ENCODE measurements around the gene CNTNAP4. TPM values are rescaled to one million over a fixed set of nuclear protein-coding genes. Genes with fewer than 3 reads are reported as not detected.

Gene CNTNAP4
- total RNA-seq, 1 experiment from 2014 or later, result not detected

DNA sequence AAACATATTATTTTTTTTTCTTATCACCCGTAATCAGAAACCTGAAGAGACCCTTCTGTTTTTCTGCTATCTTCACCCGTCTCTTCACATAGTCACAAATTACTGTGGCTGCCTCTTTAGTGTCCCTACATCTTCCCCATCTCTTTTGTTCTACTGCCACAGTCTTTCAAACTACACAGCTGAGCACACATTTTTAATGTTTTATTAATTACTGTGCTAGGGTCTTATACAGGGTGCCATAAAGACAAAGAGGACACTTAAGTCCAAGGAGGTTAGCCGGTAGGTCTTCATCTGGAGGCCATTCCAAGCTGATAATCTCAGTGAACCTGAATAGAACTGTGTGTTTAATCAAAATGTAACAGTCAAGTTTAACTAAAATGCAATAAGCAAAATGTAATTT, 20.7 kb downstream of the CNTNAP4 start:
- in situ Hi-C loops (cut with HindIII; ENCODE audit: low sequenced_read_pairs), result no loop called here
- no peak for DNase-seq (ENCODE audit: low spot score)

DNA sequence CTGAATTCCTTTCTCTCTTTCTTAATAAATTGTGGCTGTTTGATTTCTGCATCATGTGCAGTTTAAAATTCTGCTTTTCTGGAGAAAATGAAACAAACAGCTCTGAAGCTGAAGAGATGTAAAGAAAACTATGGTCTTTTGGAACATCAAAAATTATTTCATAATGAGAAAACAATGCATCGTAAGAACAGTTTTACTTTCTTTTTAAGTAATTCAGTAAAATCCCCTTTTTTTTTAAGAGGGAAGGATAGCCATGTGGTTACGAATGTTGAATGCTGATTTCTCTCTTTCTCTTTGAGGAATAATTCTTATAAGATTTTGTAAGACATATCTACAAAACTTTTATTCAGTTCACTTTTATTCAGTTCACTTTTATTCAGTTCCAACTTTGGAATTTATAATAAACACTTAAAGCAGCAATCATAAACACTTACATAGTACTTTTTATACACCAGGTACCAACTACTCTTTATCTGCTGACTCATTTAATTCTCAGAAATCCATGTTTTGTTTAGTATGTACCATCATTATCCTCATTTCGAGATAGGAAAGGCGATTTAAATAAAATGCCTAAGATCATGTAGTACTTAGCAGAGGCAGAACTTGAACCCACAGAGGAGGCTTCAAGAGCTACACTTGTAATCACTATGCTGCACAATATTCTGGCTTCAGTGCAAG, 26.6 kb downstream of the CNTNAP4 start:
- DNase-seq (ENCODE audit: low spot score), result no peak
- in situ Hi-C loops (cut with HindIII; ENCODE audit: low sequenced_read_pairs), result no loop called here

DNA sequence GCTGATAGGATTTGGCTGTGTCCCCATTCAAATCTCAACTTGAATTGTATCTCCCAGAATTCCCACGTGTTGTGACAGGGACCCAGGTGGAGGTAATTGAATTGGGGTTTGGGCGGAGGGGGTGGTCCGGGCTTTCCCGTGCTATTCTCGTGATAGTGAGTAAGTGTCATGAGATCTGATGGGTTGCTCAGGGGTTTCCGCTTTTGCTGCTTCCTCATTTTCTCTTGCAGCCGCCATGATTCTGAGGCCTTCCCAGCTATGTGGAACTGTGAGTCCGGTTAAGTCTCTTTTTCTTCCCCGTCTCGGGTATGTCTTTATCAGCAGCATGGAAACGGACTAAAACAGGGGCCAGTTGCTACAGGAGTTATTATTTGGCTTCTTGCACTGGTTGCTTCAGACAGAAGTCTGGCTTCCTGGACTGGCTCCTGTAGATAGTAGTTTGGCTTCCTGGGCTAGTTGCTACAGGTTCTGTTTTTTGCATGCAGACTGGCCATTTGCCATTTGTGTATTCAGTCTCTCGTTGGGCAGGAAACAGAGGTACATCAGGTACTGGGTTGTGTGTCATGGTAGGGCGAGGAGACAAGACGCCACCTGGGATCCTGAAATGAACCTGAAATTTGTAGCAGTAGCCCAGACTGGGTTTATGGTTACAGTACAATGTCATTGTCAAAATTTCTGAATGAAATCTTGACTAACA, 32.6 kb downstream of the CNTNAP4 start:
- in situ Hi-C loops (cut with HindIII; ENCODE audit: low sequenced_read_pairs), result no loop called here
- DNase-seq (ENCODE audit: low spot score), result peak; percentile 86

DNA sequence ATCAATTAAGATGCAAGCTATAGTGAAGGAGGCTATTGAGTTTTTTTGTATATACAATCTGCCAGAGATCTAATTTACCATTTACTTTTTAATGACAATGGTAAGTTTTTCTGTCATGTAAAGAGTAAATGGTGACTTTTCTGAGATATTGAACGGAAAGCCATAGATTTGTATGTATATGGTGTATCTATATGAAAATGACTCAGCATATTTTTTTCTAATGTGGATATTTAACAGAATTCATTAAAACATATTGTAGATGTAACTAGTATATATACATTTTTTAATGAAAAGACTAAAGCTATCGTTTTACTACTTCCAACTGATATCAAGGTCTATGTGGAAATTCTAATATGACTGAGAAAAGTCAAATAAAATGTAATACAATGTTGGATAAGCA, 34.1 kb downstream of the CNTNAP4 start:
- no peak for DNase-seq (ENCODE audit: low spot score)
- in situ Hi-C loops (cut with HindIII; ENCODE audit: low sequenced_read_pairs), result no loop called here

DNA sequence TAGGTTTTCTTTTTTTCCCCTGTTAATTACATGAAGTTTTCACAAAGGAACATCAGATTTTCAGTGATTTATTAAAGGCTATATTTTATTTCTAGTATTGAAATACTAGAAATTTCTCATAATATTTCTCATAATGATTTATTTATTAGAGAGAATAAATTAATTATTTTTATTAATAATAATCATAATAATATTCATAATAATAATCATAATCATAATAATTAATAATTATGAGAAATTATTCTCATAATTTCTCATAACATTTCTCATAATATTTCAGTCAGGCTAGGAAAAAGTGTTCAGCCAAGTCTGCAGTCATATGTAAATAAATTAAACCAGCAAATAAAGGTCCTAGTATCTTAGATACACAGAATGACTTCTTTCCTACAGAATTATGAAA, 41.4 kb downstream of the CNTNAP4 start:
- in situ Hi-C loops (cut with HindIII; ENCODE audit: low sequenced_read_pairs), result no loop called here
- no peak for DNase-seq (ENCODE audit: low spot score)

DNA sequence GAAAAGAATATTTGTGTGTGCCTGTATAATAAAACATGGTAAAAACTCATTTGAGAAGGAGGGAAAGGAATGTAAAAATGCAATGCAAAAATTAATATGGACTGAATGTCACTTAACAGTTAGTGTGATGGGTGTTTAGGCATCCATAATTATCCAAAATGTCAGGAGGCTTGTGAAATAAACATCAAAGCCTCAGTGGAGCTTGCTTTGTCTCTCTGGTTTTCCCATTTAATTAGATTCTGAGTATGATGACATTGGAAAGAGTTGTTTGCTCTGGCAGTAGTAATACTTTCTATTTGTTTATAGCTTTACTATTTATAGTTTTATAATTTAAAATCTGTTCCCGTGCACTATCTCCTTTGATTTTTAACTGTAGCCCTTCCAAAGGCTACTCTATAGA, 51.9 kb downstream of the CNTNAP4 start:
- no peak for DNase-seq (ENCODE audit: low spot score)
- in situ Hi-C loops (cut with HindIII; ENCODE audit: low sequenced_read_pairs), result no loop called here

DNA sequence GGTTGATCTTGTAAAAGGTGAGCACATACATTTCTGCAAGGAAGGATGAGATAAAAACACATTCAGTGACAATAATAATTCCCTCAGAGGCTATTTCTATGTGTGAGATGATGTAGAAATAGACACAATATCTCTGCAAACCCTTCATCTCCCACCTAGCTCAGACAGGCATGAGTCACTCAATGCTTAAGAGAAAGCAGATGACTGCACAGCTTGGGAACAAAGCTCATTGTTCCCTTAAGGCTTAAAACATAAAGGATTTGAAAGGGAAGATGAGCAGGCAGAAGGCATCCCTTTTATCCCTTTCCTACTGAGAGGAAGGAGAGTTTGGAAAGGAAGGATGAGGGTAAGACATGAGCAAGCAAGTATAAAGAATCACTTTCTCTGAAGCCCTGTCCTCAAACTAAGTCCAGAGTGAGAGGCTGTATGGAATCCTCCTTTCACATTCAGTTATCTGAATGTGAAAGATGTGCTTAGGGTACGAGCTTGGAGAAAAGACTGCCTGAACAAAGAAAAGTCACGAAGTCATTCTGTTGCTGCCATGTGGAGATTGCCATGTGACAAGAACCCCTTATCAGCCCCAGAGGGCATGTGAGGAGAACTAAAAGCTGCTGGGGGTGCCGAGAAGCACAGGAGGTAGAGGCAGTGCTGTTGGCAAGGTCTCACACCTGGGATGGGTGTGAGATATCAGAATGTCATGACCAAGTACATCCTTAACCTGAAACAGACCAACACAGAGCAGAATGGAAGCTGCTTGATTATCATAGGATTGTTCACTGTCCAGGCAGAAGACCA, 58.2 kb downstream of the CNTNAP4 start:
- peak; percentile 59 for DNase-seq (ENCODE audit: low spot score)
- in situ Hi-C loops (cut with HindIII; ENCODE audit: low sequenced_read_pairs), result no loop called here

DNA sequence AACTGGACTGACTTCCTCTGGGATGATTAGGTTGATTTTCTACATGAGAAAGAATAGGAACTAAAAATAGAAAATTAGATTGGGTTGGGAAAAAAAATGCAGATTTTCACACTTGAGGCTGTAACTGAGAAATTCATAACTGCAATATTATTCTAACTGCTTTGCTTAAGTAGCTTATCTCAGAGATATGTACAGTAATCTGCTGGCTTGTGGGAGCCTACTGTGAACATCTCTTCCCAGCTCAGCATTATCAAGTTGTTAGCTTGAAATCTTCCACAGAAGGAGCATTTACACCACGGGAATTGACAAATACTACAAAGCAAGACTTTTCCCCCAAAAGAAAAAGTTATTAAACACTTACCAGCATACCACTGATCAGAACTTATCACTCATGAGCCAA, 58.9 kb downstream of the CNTNAP4 start:
- in situ Hi-C loops (cut with HindIII; ENCODE audit: low sequenced_read_pairs), result no loop called here
- no peak for DNase-seq (ENCODE audit: low spot score)

DNA sequence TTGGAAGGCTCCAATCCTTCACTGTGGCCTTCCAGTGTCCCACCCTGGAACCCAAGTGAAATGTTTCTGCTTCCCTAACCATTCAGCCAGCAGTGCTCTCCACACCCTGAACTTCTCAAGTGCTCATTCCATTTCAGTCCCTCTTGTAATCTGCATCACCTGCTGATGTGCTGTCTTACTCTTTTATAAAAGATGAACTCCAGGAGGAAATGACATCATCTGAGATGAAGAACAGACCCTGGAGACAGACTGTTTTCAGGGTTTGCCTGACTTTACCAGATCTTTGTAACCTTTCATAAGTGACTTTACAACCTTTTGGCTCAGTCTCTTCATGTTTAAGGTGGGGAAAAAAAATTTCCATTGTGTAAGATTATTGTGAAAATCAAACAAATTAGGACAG, 61.3 kb downstream of the CNTNAP4 start:
- no peak for DNase-seq (ENCODE audit: low spot score)
- in situ Hi-C loops (cut with HindIII; ENCODE audit: low sequenced_read_pairs), result no loop called here

DNA sequence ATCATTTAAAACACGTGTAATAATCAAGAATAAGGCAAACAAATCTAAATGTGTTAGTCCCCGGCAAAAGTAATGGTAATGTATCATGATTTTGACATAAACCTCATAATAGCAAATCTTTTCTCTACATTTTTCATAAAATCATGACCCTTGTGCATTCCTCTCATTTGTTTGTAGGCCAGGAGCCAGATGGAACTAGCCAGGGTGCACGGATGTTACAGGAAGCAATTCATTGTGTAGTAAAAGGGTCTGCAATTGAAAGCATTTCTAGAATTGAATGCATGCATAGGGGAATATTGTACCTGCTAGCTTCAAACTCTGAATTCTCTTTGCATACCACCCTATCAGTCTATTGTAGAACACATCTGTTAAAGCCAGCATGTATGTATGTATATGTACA, 66.6 kb downstream of the CNTNAP4 start:
- in situ Hi-C loops (cut with HindIII; ENCODE audit: low sequenced_read_pairs), result no loop called here
- peak; percentile 73 for DNase-seq (ENCODE audit: low spot score)

DNA sequence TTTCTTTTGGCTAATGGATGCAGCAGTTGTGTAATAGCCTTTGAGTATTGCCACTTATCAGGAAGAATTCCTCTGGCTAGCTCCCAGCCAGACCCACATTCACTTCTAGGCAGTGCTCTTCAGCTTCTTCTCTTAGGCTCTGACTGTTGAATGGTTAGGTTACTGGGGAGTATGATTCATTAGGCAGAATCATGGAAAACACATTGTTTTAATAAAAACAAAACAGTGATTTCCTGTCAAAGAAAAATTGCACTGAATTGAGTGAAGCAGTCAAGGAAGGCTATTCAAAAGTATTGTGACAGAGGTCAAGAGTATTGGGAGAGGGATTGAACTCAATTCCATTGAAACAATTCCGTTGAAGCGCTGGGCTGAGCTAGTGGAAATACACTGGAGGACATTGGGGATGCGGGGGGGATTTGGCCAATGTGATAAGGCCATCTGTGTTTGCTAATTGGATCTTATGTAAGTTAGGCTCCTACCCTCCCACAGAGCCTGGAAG, 68.0 kb downstream of the CNTNAP4 start:
- in situ Hi-C loops (cut with HindIII; ENCODE audit: low sequenced_read_pairs), result no loop called here
- peak; percentile 90 for DNase-seq (ENCODE audit: low spot score)

DNA sequence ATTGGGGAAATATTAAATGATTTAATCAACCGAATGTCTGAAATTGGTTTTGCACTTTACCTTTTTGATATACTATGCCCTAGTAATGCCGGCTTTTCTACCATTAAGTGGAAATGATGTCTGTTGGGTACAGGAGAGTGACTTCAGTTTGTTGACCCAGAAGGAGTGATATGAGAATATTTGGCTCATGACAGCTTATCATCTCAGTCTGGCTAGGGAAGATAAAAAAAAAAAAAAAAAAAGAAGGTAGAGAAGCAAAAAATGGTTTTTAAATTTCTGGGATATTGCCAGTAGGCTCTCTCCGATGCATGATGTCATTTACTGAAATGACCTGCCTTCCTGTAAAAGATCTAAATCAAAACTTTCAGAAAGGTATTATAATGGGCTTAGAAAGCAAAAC, 69.0 kb downstream of the CNTNAP4 start:
- peak; percentile 65 for DNase-seq (ENCODE audit: low spot score)
- in situ Hi-C loops (cut with HindIII; ENCODE audit: low sequenced_read_pairs), result no loop called here

DNA sequence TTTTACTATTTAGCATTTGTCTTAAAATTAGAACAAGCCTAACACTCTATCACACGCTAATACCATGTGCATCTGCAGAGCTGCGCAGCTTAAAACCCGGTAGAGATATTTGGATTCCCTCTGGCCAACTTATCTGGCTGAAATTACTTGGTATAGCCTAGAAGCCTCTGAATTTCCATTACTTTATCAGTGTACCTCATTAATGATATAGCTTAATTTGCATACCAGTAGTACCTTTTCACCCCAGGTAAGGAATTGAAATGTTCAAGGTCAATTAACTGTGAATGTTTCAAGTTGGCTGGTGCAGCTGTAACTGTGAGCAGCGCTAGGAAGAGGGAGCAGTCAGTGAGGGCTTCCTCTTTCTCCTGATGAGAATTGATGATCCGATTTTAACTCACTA, 74.2 kb downstream of the CNTNAP4 start:
- DNase-seq (ENCODE audit: low spot score), result peak; percentile 22
- in situ Hi-C loops (cut with HindIII; ENCODE audit: low sequenced_read_pairs), result no loop called here

DNA sequence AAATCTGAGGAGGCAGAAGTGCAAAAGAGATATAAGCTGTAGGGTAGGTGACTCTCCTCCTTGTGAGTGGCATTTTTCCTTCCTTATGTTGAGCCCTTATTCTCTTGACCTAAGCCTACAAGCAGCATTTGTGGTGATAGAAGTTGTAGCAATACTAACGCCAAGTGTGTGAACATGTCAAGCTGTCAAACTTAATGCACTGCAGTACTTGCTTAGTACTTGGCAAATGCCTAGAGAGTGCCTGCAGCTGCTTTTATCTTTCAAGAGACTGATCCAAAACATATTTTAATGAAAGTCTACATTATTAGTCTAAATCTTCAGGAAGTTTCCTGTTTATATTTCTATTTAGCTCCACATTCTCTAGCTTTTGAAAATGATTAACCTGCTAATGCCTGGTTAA, 83.2 kb downstream of the CNTNAP4 start:
- no peak for DNase-seq (ENCODE audit: low spot score)
- in situ Hi-C loops (cut with HindIII; ENCODE audit: low sequenced_read_pairs), result no loop called here

DNA sequence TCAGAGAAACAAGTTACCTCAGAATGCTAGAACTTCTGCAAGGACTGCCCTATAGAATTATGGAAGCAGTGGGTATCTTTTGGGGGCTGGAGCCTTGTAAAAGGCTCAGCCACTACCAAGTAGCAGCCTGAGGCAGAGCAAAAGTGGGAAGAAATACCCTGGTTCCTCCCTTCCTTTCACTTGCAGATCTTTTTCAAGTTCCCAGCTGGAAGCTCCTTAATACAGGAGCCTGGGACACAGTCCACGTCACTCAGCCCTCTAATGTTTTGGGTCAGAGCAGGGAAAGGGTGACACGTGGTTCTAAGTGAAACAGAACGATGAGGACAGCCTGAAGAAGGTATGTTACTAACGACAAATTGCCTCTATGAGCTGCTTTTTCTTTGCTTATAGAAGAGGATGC, 93.1 kb downstream of the CNTNAP4 start:
- DNase-seq (ENCODE audit: low spot score), result no peak
- in situ Hi-C loops (cut with HindIII; ENCODE audit: low sequenced_read_pairs), result no loop called here

DNA sequence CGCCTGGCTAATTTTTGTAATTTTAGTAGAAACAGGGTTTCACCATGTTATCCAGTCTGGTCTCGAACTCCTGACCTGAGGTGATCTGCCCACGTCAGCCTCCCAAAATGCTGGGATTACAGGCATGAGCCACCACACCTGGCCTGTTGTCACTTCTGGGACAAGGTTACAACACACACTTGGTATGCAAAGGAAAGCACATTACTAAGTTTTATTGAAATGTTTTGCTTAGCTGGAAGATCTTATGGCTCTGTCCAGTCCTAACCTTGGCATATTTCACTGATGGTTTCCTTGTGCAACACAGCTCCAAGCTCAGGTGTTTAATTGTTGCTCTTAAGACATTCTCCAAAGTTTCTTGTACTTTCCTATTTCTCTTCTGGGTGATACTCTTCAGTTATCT, 94.2 kb downstream of the CNTNAP4 start:
- no peak for DNase-seq (ENCODE audit: low spot score)

DNA sequence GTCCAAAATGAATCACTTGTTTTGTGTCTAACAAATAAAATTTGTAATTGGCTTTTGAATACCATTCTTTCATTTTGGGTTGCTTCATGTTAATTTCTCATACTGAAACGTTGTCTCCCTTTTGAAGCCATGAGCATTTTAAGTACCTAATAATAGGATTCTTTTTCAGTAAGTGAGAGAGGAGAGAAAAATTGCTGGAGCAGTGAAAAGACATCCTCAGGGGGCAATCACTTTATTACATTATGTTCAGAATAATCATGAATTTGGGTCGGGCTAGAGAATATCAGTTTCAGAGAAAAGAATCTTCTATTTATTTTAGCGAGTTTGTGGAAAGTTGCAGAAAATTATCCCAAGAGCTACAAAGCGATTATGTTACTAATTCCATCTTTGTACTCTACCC, 96.8 kb downstream of the CNTNAP4 start:
- in situ Hi-C loops (cut with HindIII; ENCODE audit: low sequenced_read_pairs), result no loop called here
- no peak for DNase-seq (ENCODE audit: low spot score)

More for the DNA sequence above, 94.2 kb downstream of the CNTNAP4 start:
- in situ Hi-C loops (cut with HindIII; ENCODE audit: low sequenced_read_pairs), result no loop called here

DNA sequence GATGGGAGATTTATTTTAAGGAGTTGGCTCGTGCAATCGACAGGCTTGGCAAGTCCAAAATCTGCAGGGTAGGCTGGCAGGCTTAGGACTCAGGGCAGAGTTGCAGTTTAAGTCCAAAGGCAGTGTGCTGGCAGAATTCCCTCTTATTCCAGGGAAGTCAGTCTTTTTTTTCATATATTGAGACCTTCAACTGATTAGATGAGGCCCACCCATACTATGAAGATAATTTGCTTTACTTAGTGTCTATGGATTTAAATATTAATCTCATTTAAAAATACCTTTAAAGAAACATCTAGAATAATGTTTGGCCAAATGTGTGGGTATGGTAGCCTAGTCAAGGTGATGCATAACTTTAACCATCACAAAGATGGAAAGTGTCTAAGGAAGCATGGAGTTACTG, 99.8 kb downstream of the CNTNAP4 start:
- in situ Hi-C loops (cut with HindIII; ENCODE audit: low sequenced_read_pairs), result no loop called here

DNA sequence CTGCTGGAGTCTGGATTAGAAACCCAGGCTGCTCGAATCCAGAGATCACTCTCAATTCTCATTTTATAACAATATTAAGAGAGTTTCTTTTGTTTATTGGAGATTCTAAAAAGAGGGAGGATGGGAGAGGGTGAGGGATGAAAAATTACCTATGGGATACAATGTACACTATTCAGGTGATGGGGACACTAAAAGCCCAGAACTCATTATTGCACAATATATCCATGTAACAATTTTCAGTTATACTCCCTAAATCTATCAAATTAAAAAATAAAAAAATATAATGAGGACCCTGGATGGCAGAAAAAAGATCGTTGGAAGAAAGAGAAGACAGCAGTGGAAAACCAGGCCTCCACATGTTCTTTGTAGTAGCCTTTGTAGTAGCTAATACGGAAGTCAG, 100.8 kb downstream of the CNTNAP4 start:
- in situ Hi-C loops (cut with HindIII; ENCODE audit: low sequenced_read_pairs), result no loop called here
- no peak for DNase-seq (ENCODE audit: low spot score)

More for the DNA sequence above, 99.8 kb downstream of the CNTNAP4 start:
- no peak for DNase-seq (ENCODE audit: low spot score)

DNA sequence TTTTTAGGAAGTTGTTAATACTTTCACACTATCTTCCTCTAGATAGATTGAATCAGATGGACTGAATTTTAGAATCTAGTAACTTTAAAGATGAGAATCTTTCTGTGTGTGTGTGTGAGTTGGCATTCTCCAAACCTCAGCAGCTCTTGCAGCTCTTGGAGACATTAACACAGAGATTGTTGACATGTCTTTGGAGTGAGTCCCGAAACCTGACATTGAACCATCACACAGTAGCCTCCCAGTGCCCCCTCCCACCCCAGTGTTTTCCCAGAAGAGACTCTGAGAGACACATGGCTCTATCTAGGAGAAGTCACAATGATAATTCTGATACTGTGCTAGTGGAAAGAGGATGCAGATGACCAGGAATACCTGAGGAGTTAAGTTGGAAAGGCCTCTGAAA, 103.9 kb downstream of the CNTNAP4 start:
- no peak for DNase-seq (ENCODE audit: low spot score)
- in situ Hi-C loops (cut with HindIII; ENCODE audit: low sequenced_read_pairs), result no loop called here
